Caki2 (cell line): ENCODE results near the gene GRM4. TPM values are rescaled to one million over a fixed set of nuclear protein-coding genes. Genes with fewer than 3 reads are reported as not detected.

Experiments
- DNase-seq: peaks from one replicate; pipeline ENCODE4 v3.0.0-alpha.2; 2015; ENCODE audit warnings: low read depth
- in situ Hi-C: cut with HindIII; loops from 2 replicates; pipeline ENCODE4 v1.10.0; 2016; ENCODE audit warnings: low sequenced_read_pairs, low pct_unique_long_range_greater_than_20kb, mixed read lengths
- total RNA-seq: library from RNA; depleted of rRNA; stranded (reverse); fragments of >200 nt; shearing (Covaris generic); gene quantifications from 2 replicates; pipeline ENCODE4 v1.2.3, GENCODE V29; 2014; ENCODE audit warnings: low replicate concordance

The GRM4 gene
- total RNA-seq, 1 experiment from 2014 or later: 1.2 TPM

GRCh38 chr6:34126419-34126818 is 19.5 kb downstream of the GRM4 start:
- no peak for DNase-seq
- in situ Hi-C loops: no loop called here

GRCh38 chr6:34125939-34126338 is 19.9 kb downstream of the GRM4 start:
- in situ Hi-C loops: no loop called here
- DNase-seq: no peak

GRCh38 chr6:34120953-34121675 is 24.8 kb downstream of the GRM4 start:
- in situ Hi-C loops: no loop called here
- no peak for DNase-seq

- in situ Hi-C loops: no loop called here
- no peak for DNase-seq
These were observed 30.0 kb downstream of the GRM4 start for GRCh38 chr6:34115915-34116314.

GRCh38 chr6:34115403-34115795 is 30.5 kb downstream of the GRM4 start:
- in situ Hi-C loops: no loop called here
- DNase-seq: peak; percentile 28

- DNase-seq: no peak
- in situ Hi-C loops: no loop called here
These were observed 31.0 kb downstream of the GRM4 start for GRCh38 chr6:34114695-34115402.

GRCh38 chr6:34113532-34113931 is 32.4 kb downstream of the GRM4 start:
- DNase-seq: no peak
- in situ Hi-C loops: no loop called here

GRCh38 chr6:34112126-34112525 is 33.8 kb downstream of the GRM4 start:
- in situ Hi-C loops: no loop called here
- DNase-seq: no peak

GRCh38 chr6:34110610-34111009 is 35.3 kb downstream of the GRM4 start:
- DNase-seq: no peak
- in situ Hi-C loops: no loop called here

- in situ Hi-C loops: no loop called here
- no peak for DNase-seq
These were observed 37.7 kb downstream of the GRM4 start for GRCh38 chr6:34108176-34108575.

GRCh38 chr6:34106900-34107299 is 39.0 kb downstream of the GRM4 start:
- in situ Hi-C loops: no loop called here
- no peak for DNase-seq

GRCh38 chr6:34106421-34106820 is 39.5 kb downstream of the GRM4 start:
- no peak for DNase-seq
- in situ Hi-C loops: no loop called here

GRCh38 chr6:34104628-34105027 is 41.3 kb downstream of the GRM4 start:
- DNase-seq: no peak
- in situ Hi-C loops: no loop called here

- no peak for DNase-seq
- in situ Hi-C loops: no loop called here
These were observed 41.7 kb downstream of the GRM4 start for GRCh38 chr6:34104186-34104585.

- in situ Hi-C loops: no loop called here
These were observed 42.6 kb downstream of the GRM4 start for GRCh38 chr6:34103321-34103720.

GRCh38 chr6:34102696-34103095 is 43.2 kb downstream of the GRM4 start:
- DNase-seq: no peak
- in situ Hi-C loops: no loop called here

More at GRCh38 chr6:34103321-34103720, 42.6 kb downstream of the GRM4 start:
- DNase-seq: no peak

- DNase-seq: no peak
- in situ Hi-C loops: no loop called here
These were observed 43.7 kb downstream of the GRM4 start for GRCh38 chr6:34102099-34102656.

GRCh38 chr6:34100788-34101187 is 45.1 kb downstream of the GRM4 start:
- DNase-seq: no peak
- in situ Hi-C loops: no loop called here

- no peak for DNase-seq
- in situ Hi-C loops: no loop called here
These were observed 46.0 kb downstream of the GRM4 start for GRCh38 chr6:34099878-34100277.
